ENCODE results near the gene DVL2. TPM values are rescaled to one million over a fixed set of nuclear protein-coding genes. Genes with fewer than 3 reads are reported as not detected.

Gene DVL2
- total and polyA plus RNA-seq, 2 of the 13 experiments (the other 11 are each of a cell fraction or from before 2014, with no cell fraction given), result 5.7 to 38.2 TPM

- TF ChIP-seq, protein P1, sequence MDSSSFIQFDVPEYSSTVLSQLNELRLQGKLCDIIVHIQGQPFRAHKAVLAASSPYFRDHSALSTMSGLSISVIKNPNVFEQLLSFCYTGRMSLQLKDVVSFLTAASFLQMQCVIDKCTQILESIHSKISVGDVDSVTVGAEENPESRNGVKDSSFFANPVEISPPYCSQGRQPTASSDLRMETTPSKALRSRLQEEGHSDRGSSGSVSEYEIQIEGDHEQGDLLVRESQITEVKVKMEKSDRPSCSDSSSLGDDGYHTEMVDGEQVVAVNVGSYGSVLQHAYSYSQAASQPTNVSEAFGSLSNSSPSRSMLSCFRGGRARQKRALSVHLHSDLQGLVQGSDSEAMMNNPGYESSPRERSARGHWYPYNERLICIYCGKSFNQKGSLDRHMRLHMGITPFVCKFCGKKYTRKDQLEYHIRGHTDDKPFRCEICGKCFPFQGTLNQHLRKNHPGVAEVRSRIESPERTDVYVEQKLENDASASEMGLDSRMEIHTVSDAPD (CRISPR knock-in tag; IDR thresholded peaks at IDR 0.05), result no peak
- TF ChIP-seq ZNF224 (CRISPR knock-in tag; IDR thresholded peaks at IDR 0.05) (no peak), MXI1 (IDR thresholded peaks at IDR 0.05; ENCODE audit: borderline replicate concordance, low read depth, low read length) (peak; percentile 23; the same call in 1 of the 3 replicates), ZFX (CRISPR knock-in tag; IDR thresholded peaks at IDR 0.05; ENCODE audit: low read depth) (0 out of 2 replicates have a peak, but pooled peaks have one; percentile 7), ZBTB38 (CRISPR knock-in tag; IDR thresholded peaks at IDR 0.05) (no peak), ZNF605 (CRISPR knock-in tag; IDR thresholded peaks at IDR 0.05) (0 out of 2 replicates have a peak, but pooled peaks have one; percentile 4), ZNF670 (CRISPR knock-in tag; IDR thresholded peaks at IDR 0.05; ENCODE audit: borderline replicate concordance) (no peak), SMARCC2 (IDR thresholded peaks at IDR 0.05) (no peak), RXRA (CRISPR knock-in tag; IDR thresholded peaks at IDR 0.05) (no peak), ZNF564 (CRISPR knock-in tag; IDR thresholded peaks at IDR 0.05) (no peak), KAT7 (CRISPR knock-in tag; IDR thresholded peaks at IDR 0.05; ENCODE audit: borderline replicate concordance) (no peak), CTCF (CRISPR knock-in tag; IDR thresholded peaks at IDR 0.05) (no peak), MZF1 (CRISPR knock-in tag; IDR thresholded peaks at IDR 0.05; ENCODE audit: borderline replicate concordance) (no peak), FOXJ3 (CRISPR knock-in tag; IDR thresholded peaks at IDR 0.05; ENCODE audit: borderline replicate concordance) (0 out of 2 replicates have a peak, but pooled peaks have one; percentile 25), SMC3 (IDR thresholded peaks at IDR 0.05; ENCODE audit: low read length) (no peak), ZBTB7A (CRISPR knock-in tag; IDR thresholded peaks at IDR 0.05) (no peak), ZNF775 (CRISPR knock-in tag; IDR thresholded peaks at IDR 0.05; ENCODE audit: borderline replicate concordance) (no peak), KLF16 (CRISPR knock-in tag; IDR thresholded peaks at IDR 0.05) (0 out of 4 replicates have a peak, but pooled peaks of 1 of the 2 experiments have one; percentile 13), STAG1 (CRISPR knock-in tag; IDR thresholded peaks at IDR 0.05) (no peak; the same call in 1 of the 2 replicates), TEAD3 (CRISPR knock-in tag; optimal IDR thresholded peaks at IDR 0.05; ENCODE audit: borderline replicate concordance) (peak; percentile 78), KLF11 (CRISPR knock-in tag; IDR thresholded peaks at IDR 0.05) (no peak), ZNF790 (CRISPR knock-in tag; IDR thresholded peaks at IDR 0.05; ENCODE audit: borderline replicate concordance) (no peak), DMAP1 (CRISPR knock-in tag; IDR thresholded peaks at IDR 0.05) (no peak), ZNF513 (CRISPR knock-in tag; conservative IDR thresholded peaks at IDR 0.05) (peak; percentile 97; the same call in 1 of the 2 replicates)
- TF ChIP-seq, protein P2, sequence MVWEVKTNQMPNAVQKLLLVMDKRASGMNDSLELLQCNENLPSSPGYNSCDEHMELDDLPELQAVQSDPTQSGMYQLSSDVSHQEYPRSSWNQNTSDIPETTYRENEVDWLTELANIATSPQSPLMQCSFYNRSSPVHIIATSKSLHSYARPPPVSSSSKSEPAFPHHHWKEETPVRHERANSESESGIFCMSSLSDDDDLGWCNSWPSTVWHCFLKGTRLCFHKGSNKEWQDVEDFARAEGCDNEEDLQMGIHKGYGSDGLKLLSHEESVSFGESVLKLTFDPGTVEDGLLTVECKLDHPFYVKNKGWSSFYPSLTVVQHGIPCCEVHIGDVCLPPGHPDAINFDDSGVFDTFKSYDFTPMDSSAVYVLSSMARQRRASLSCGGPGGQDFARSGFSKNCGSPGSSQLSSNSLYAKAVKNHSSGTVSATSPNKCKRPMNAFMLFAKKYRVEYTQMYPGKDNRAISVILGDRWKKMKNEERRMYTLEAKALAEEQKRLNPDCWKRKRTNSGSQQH (CRISPR knock-in tag; IDR thresholded peaks at IDR 0.05; ENCODE audit: low read depth), result no peak
Observed at GRCh38 chr17:7215136-7215638, 19.1 kb downstream of the DVL2 start (continued).

All from HepG2 (cell line).